GM12878 (cell line): ENCODE results near the gene DIP2C. TPM values are rescaled to one million over a fixed set of nuclear protein-coding genes. Genes with fewer than 3 reads are reported as not detected.

Experiments
- ATAC-seq: fragments of 200-7000 bp; cut with Tn5 transposase; 3 replicates; pipeline ENCODE4 v1.9.1; 2020; ENCODE audit warnings: mild to moderate bottlenecking, moderate library complexity
- BruUV-seq: library from RNA; stranded (reverse); fragments of 400-500 nt; replicated peaks from 2 replicates; lab custom pipeline; 2021; lab: Mats Ljungman, UMichigan
- CTCF ChIA-PET: fragments of 300-600 bp; sonication (Branson Sonifier 250); formaldehyde crosslinking; extraction: SDS; loops from one replicate; lab custom pipeline; 2021; ENCODE audit warnings: inconsistent platforms; lab: Yijun Ruan, JAX
- POLR2A ChIA-PET: fragments of 350-600 bp; formaldehyde crosslinking; extraction: SDS; loops from one replicate; lab custom pipeline; 2021; ENCODE audit warnings: inconsistent platforms; lab: Charles Lee
- RAD21 ChIA-PET: fragments of 300-600 bp; sonication (Branson Sonifier 250); formaldehyde crosslinking; loops from one replicate; lab custom pipeline; 2023; ENCODE audit warnings: antibody characterized with exemption; ENCODE audit not compliant: unreplicated experiment; lab: Charles Lee
- SMC1A ChIA-PET: fragments of 300-600 bp; sonication (Branson Sonifier 250); formaldehyde crosslinking; loops from one replicate; lab custom pipeline; 2023; ENCODE audit not compliant: unreplicated experiment, uncharacterized antibody; lab: Charles Lee
- DNase-seq: peaks from one replicate; pipeline ENCODE4 v3.0.0-alpha.2; 2011; ENCODE audit warnings: low read depth, low spot score
- FAIRE-seq: peaks from 3 replicates; lab custom pipeline; 2011; peaks lifted over from hg19 to GRCh38; lab: Jason Lieb, UNC
- H2AFZ ChIP-seq: 2 replicates; pipeline ENCODE4 v1.6.0; 2011; ENCODE audit warnings: low read depth, low read length, control low read depth; ENCODE audit not compliant: control insufficient read depth
- H3K27ac ChIP-seq: 2 replicates; pipeline ENCODE4 v1.5.1; 2011; ENCODE audit warnings: control low read depth; ENCODE audit not compliant: control insufficient read depth, insufficient read depth
- H3K27me3 ChIP-seq, 2 experiments: replicated peaks in 1 of 2; 2 replicates each; pipeline versions ENCODE4 v1.6.0 to v1.6.1; 2011; ENCODE audit warnings: low read length in 1 of 2; ENCODE audit not compliant: control insufficient read depth in 2 of 2, insufficient read depth in 2 of 2
- H3K36me3 ChIP-seq, 2 experiments: 2 replicates each; pipeline ENCODE4 v1.5.1; 2011; ENCODE audit warnings: low read length in 1 of 2; ENCODE audit not compliant: control insufficient read depth in 2 of 2, insufficient read depth in 2 of 2
- H3K4me1 ChIP-seq: 2 replicates; pipeline ENCODE4 v1.6.1; 2011; ENCODE audit warnings: mild to moderate bottlenecking, low read length, moderate library complexity, mixed read lengths; ENCODE audit not compliant: control insufficient read depth, insufficient read depth
- H3K4me2 ChIP-seq: 2 replicates; pipeline ENCODE4 v1.6.0; 2011; ENCODE audit warnings: control low read depth; ENCODE audit not compliant: control insufficient read depth, insufficient read depth
- H3K4me3 ChIP-seq: fragments of 200-600 bp; sonication (generic); 2 replicates; pipeline ENCODE4 v1.5.1; 2016
- H3K79me2 ChIP-seq: 2 replicates; pipeline ENCODE4 v1.6.0; 2011; ENCODE audit warnings: low read length; ENCODE audit not compliant: control insufficient read depth, insufficient read depth
- H3K9ac ChIP-seq: 2 replicates; pipeline ENCODE4 v1.8.0; 2011; ENCODE audit warnings: low read length, control low read depth, mixed read lengths; ENCODE audit not compliant: control insufficient read depth, insufficient read depth
- H3K9me3 ChIP-seq: replicated peaks from 3 replicates; pipeline ENCODE4 v1.5.1; 2011; ENCODE audit warnings: mild to moderate bottlenecking, low read length; ENCODE audit not compliant: control insufficient read depth, insufficient read depth
- H4K20me1 ChIP-seq: 2 replicates; pipeline ENCODE4 v1.6.0; 2011; ENCODE audit not compliant: control insufficient read depth, insufficient read depth
- CTCF ChIP-seq, 3 experiments: IDR thresholded peaks in 2 of 3; conservative IDR thresholded peaks in 1 of 3; 2 replicates each; pipeline ENCODE4 v1.5.1; 2011; ENCODE audit warnings: low read depth in 3 of 3, low read length in 3 of 3, mild to moderate bottlenecking in 3 of 3, control low read depth in 2 of 3, moderate library complexity in 2 of 3, inconsistent platforms in 1 of 3, mixed read lengths in 1 of 3; ENCODE audit not compliant: control insufficient read depth in 2 of 3, insufficient read depth in 1 of 3; ENCODE audit errors: extremely low read depth in 1 of 3
- EED ChIP-seq: sonication (generic); IDR thresholded peaks from 2 replicates; pipeline ENCODE4 v1.6.1; 2016; ENCODE audit warnings: antibody characterized with exemption, low read depth
- KAT2A ChIP-seq: conservative IDR thresholded peaks from 2 replicates; pipeline ENCODE4 v1.6.1; 2011; ENCODE audit warnings: low read depth, low read length; ENCODE audit not compliant: control insufficient read depth
- MTA2 ChIP-seq: fragments of 450-650 bp; IDR thresholded peaks from 2 replicates; pipeline ENCODE4 v1.6.1; 2016; ENCODE audit warnings: low read depth, mild to moderate bottlenecking, moderate library complexity
- NR2C1 ChIP-seq: fragments of 450-650 bp; IDR thresholded peaks from 2 replicates; pipeline ENCODE4 v1.6.1; 2017; ENCODE audit warnings: antibody characterized with exemption, mild to moderate bottlenecking, moderate library complexity
- NR2F1 ChIP-seq: fragments of 450-650 bp; conservative IDR thresholded peaks from 2 replicates; pipeline ENCODE4 v1.6.1; 2017; ENCODE audit warnings: mild to moderate bottlenecking
- SMARCA5 ChIP-seq: fragments of 450-650 bp; IDR thresholded peaks from 2 replicates; pipeline ENCODE4 v1.6.1; 2017; ENCODE audit warnings: mild to moderate bottlenecking
- SREBF1 ChIP-seq: IDR thresholded peaks from 2 replicates; pipeline ENCODE4 v1.6.1; 2012; ENCODE audit warnings: mild to moderate bottlenecking, low read length
- STAT3 ChIP-seq: IDR thresholded peaks from 2 replicates; pipeline ENCODE4 v1.6.1; 2011; ENCODE audit warnings: low read depth, low read length, improper control_type of control experiment
- ZBTB11 ChIP-seq: fragments of 450-650 bp; formaldehyde crosslinking; IDR thresholded peaks from 2 replicates; pipeline ENCODE4 v1.5.0; 2022; ENCODE audit warnings: mild to moderate bottlenecking, missing genetic modification characterization
- WGBS: methylation state at CpG from one replicate; pipeline ENCODE4 v1.1.6; 2016; ENCODE audit warnings: low lambda C conversion rate; ENCODE audit not compliant: insufficient replicate concordance, insufficient coverage; ENCODE audit errors: missing lambda C conversion rate; 5-methylcytosine and 5-hydroxymethylcytosine counted together
- in situ Hi-C: fragments of 300-500 bp; cut with MboI; formaldehyde crosslinking; loops from 9 replicates; pipeline ENCODE4 v1.14.3; 2018; ENCODE audit warnings: mixed read lengths
- intact Hi-C: fragments of 100-400 bp; cut with micrococcal nuclease; formaldehyde crosslinking; loops from one replicate; pipeline ENCODE4 v1.14.2; 2022; ENCODE audit not compliant: unreplicated experiment
- polyA plus RNA-seq, 11 experiments: library from polyadenylated mRNA; depleted of rRNA in 4 of 11; unstranded in 6 of 11; stranded (reverse) in 5 of 11; fragments of >200 nt; fragmentation: Nextera tagmentation in 4 of 11; fragmentation: Illumina TruSeq in 1 of 11; extraction: Ambion mirVana in 4 of 11; extraction: Trizol in 1 of 11; gene quantifications; 1 replicate in 1 of 11; 2 replicates in 10 of 11; pipeline versions ENCODE4 v1.2.1 to v1.2.3, GENCODE V29; 2011 to 2016; ENCODE audit warnings: inconsistent platforms in 2 of 11, missing spikeins in 2 of 11, low read depth in 1 of 11
- total RNA-seq, 4 experiments: library from RNA; depleted of rRNA in 3 of 4; stranded (reverse); fragments of >200 nt in 3 of 4; fragmentation: Illumina TruSeq in 1 of 4; extraction: Trizol in 1 of 4; gene quantifications; 2 replicates each; pipeline versions ENCODE4 v1.2.1 to v1.2.3, GENCODE V29; 2013 to 2021
- TF ChIP-seq, protein P1 (sequence below): IDR thresholded peaks from 2 replicates; pipeline ENCODE4 v1.6.1; 2012; ENCODE audit warnings: low read depth, low read length, improper control_type of control experiment
- TF ChIP-seq, protein P2 (sequence below): IDR thresholded peaks from 2 replicates; pipeline ENCODE4 v1.6.1; 2012; ENCODE audit warnings: low read depth, low read length, improper control_type of control experiment
- TF ChIP-seq, protein P3 (sequence below): fragments of 450-650 bp; IDR thresholded peaks from 2 replicates; pipeline ENCODE4 v1.6.1; 2014; ENCODE audit warnings: mild to moderate bottlenecking

Gene DIP2C
- total and polyA plus RNA-seq, 10 of the 15 experiments (the other 5 are each of a cell fraction or from before 2014, with no cell fraction given): 0.01 to 0.10 (median 0.06) TPM

- TF ChIP-seq EED (no peak), SREBF1 (no peak), NR2F1 (no peak), STAT3 (no peak), NR2C1 (no peak), CTCF (IDR thresholded peaks at IDR 0.05 in 2 of 3, conservative IDR thresholded peaks at IDR 0.05 in 1 of 3; ENCODE audit: control insufficient read depth in 2 of 3, extremely low read depth in 1 of 3, insufficient read depth in 1 of 3, low read depth in 3 of 3, low read length in 3 of 3) (no peak), ZBTB11 (CRISPR knock-in tag) (no peak), MTA2 (no peak), SMARCA5 (no peak), KAT2A (no peak)
- TF ChIP-seq, protein P1, sequence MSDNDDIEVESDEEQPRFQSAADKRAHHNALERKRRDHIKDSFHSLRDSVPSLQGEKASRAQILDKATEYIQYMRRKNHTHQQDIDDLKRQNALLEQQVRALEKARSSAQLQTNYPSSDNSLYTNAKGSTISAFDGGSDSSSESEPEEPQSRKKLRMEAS: no peak
- TF ChIP-seq, protein P2, sequence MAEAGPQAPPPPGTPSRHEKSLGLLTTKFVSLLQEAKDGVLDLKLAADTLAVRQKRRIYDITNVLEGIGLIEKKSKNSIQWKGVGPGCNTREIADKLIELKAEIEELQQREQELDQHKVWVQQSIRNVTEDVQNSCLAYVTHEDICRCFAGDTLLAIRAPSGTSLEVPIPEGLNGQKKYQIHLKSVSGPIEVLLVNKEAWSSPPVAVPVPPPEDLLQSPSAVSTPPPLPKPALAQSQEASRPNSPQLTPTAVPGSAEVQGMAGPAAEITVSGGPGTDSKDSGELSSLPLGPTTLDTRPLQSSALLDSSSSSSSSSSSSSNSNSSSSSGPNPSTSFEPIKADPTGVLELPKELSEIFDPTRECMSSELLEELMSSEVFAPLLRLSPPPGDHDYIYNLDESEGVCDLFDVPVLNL: no peak
- TF ChIP-seq, protein P3, sequence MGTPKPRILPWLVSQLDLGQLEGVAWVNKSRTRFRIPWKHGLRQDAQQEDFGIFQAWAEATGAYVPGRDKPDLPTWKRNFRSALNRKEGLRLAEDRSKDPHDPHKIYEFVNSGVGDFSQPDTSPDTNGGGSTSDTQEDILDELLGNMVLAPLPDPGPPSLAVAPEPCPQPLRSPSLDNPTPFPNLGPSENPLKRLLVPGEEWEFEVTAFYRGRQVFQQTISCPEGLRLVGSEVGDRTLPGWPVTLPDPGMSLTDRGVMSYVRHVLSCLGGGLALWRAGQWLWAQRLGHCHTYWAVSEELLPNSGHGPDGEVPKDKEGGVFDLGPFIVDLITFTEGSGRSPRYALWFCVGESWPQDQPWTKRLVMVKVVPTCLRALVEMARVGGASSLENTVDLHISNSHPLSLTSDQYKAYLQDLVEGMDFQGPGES: no peak
- TF ChIP-seq, all 136 proteins: peak for 0
- CTCF ChIA-PET: no interaction called here
- BruUV-seq: no TSS peak
Measured at GRCh38 chr10:546451-546850, 143.0 kb downstream of the DIP2C start.

More at GRCh38 chr10:546451-546850, 143.0 kb downstream of the DIP2C start:
- no peaks in the 10 kb centered on the region for H3K27me3 ChIP-seq
- ChIA-PET SMC1A (no interaction called here), RAD21 (no interaction called here), POLR2A (no interaction called here)
- no peak overlapping the region for H3K4me3 ChIP-seq
- no peaks in the 10 kb centered on the region for H3K4me1 ChIP-seq
- 61% methylated on average over 7 of the region's 7 CpGs for WGBS
- ATAC-seq (no peak), DNase-seq (no peak), FAIRE-seq (no peak)
- H3K4me2 ChIP-seq: no peak overlapping the region
- no peak overlapping the region for H2AFZ ChIP-seq
- no peaks in the 10 kb centered on the region for H4K20me1 ChIP-seq
- no peaks in the 10 kb centered on the region; the same call in 2 of the 3 replicates for H3K9me3 ChIP-seq
- H3K27ac ChIP-seq: no peak overlapping the region
- H3K79me2 ChIP-seq: no peaks in the 10 kb centered on the region
- no peak overlapping the region for H3K9ac ChIP-seq
- intact Hi-C loops (no loop called here), in situ Hi-C loops (no loop called here)
- H3K36me3 ChIP-seq: no peaks in the 10 kb centered on the region
